Spleen (tissue), 11 donors: ENCODE data around the gene TWF1. TPM values are rescaled to one million over a fixed set of nuclear protein-coding genes. Genes with fewer than 3 reads are reported as not detected.

Experiments
- DNase-seq: peaks from one replicate; pipeline ENCODE4 v3.0.0-alpha.2; 2020
- H3K27ac ChIP-seq, 8 donors: fragments of 200-600 bp; sonication (generic) in 7 of 8; 1 replicate in 4 of 8; 2 replicates in 4 of 8; pipeline versions ENCODE4 v1.5.0 to v1.8.0; 2016 to 2021; ENCODE audit warnings: inconsistent platforms in 4 of 8, mild to moderate bottlenecking in 4 of 8, moderate library complexity in 1 of 8
- H3K27me3 ChIP-seq, 7 donors: fragments of 200-600 bp; sonication (generic) in 6 of 7; replicated peaks in 1 of 7; 1 replicate in 4 of 7; 2 replicates in 3 of 7; pipeline versions ENCODE4 v1.5.0 to v1.8.0; 2016 to 2021; ENCODE audit warnings: inconsistent platforms in 3 of 7, mild to moderate bottlenecking in 1 of 7
- H3K36me3 ChIP-seq, 6 donors: fragments of 200-600 bp; sonication (generic) in 5 of 6; 1 replicate in 4 of 6; 2 replicates in 2 of 6; pipeline versions ENCODE4 v1.5.0 to v1.8.0; 2016 to 2021; ENCODE audit warnings: inconsistent platforms in 2 of 6
- H3K4me1 ChIP-seq, 6 donors: fragments of 200-600 bp; sonication (generic) in 5 of 6; 1 replicate in 3 of 6; 2 replicates in 3 of 6; pipeline versions ENCODE4 v1.5.0 to v1.8.0; 2016 to 2021; ENCODE audit warnings: inconsistent platforms in 3 of 6
- H3K4me3 ChIP-seq, 8 donors: fragments of 200-600 bp; sonication (generic) in 7 of 8; 1 replicate in 4 of 8; 2 replicates in 4 of 8; pipeline versions ENCODE4 v1.5.0 to v1.8.0; 2016 to 2021; ENCODE audit warnings: inconsistent platforms in 4 of 8, mild to moderate bottlenecking in 4 of 8, moderate library complexity in 2 of 8
- H3K9me3 ChIP-seq, 8 donors: fragments of 200-600 bp; sonication (generic) in 7 of 8; 1 replicate in 4 of 8; 2 replicates in 4 of 8; pipeline versions ENCODE4 v1.5.0 to v1.8.0; 2016 to 2021; ENCODE audit warnings: inconsistent platforms in 4 of 8
- POLR2A ChIP-seq, 3 donors: fragments of 450-650 bp; IDR thresholded peaks; one replicate each; pipeline ENCODE4 v1.5.1; 2017; ENCODE audit warnings: antibody characterized with exemption in 3 of 3, mild to moderate bottlenecking in 1 of 3
- POLR2AphosphoS5 ChIP-seq, 3 donors: sonication (generic); formaldehyde crosslinking; IDR thresholded peaks; one replicate each; pipeline ENCODE4 v1.5.1; 2017; ENCODE audit warnings: antibody characterized with exemption in 3 of 3
- whole genome bisulfite sequencing, 5 donors: extraction: QIAGEN DNeasy Blood & Tissue Kit in 3 of 5; methylation state at CpG; one replicate each; pipeline versions ENCODE4 v1.1.5 to v1.1.7; 2013 to 2018; 5-methylcytosine and 5-hydroxymethylcytosine counted together
- intact Hi-C: fragments of 100-400 bp; cut with DNase I; formaldehyde crosslinking; loops from one replicate; pipeline ENCODE4 v1.15.0; 2023; ENCODE audit warnings: low total_unique reads
- polyA plus RNA-seq, 3 donors: library from polyadenylated mRNA; stranded (reverse); fragments of 200-250 nt; gene quantifications; one replicate each; pipeline ENCODE4 v1.2.1, GENCODE V29; 2013
- total RNA-seq, 7 donors: library from RNA; depleted of rRNA in 3 of 7; stranded (reverse); fragments of >200 nt in 3 of 7; fragmentation: NEBNext Ultra II Directional in 4 of 7; extraction: Animal tissue kit (Norgen Biotek cat#: 25700) in 4 of 7; gene quantifications; one replicate each; pipeline versions ENCODE4 v1.1.0 to v1.2.1, GENCODE V29; 2016 to 2021
- TF ChIP-seq, protein P1 (sequence below), 11 experiments: fragments of 200-600 bp in 7 of 11; fragments of 450-650 bp in 4 of 11; sonication (generic) in 4 of 11; IDR thresholded peaks in 8 of 11; conservative IDR thresholded peaks in 3 of 11; 1 replicate in 7 of 11; 2 replicates in 4 of 11; pipeline versions ENCODE4 v1.4.0 to v1.8.0; 2016 to 2021; ENCODE audit warnings: antibody characterized with exemption in 11 of 11, inconsistent platforms in 4 of 11, mild to moderate bottlenecking in 1 of 11
- donor health status: healthy with polysubstance abuse.
- donor health status: DM: no; HTN: no; CAD: no; lungs with moderate emphysema.
- donor health status: DM: no; HTN: no; CAD: no.
- donor health status: Bipolar disorder and iron deficiency.
- donor health status: healthy.
- donor health status: DM: no; HTN: no; CAD: no.
- donor health status: DM: yes; HTN: yes; CAD: no.

TWF1 gene
- total and polyA plus RNA-seq, 10 donors, result 20.6 to 58.4 (median 31.7) TPM

DNA sequence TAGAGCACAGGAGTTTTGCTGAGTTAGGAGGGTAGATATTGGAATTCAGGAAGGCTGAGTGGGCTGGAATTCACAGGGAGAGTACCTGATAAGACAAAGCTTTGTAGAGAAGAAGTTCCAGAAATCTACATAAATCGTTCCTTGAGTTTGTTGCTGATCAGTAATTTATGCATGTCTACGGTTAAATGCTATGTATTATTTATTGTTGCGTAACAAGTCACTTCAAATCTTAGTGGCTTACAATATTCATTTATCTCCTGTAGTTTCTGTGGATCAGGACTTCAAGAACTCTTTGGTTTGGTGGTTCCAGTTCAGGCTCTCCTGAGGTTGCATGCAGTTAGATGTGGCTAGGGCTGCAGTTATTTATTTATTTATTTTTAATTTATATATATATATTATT is 55.3 kb downstream of the TWF1 start:
- Histone ChIP-seq H3K4me1 (peaks cover 0 to 17% (median 4%) of the 10 kb centered on the region in 6 donors), H3K27me3 (no peaks in the 10 kb centered on the region), H3K36me3 (peaks cover 0 to 34% (median 9%) of the 10 kb centered on the region in 6 donors), H3K27ac (no peak overlapping the region), H3K9me3 (peaks cover 0 to 6% (median 0%) of the 10 kb centered on the region in 8 donors), H3K4me3 (no peak overlapping the region)
- DNase-seq, result no peak
- intact Hi-C loops, result no loop called here
- TF ChIP-seq, protein P1, sequence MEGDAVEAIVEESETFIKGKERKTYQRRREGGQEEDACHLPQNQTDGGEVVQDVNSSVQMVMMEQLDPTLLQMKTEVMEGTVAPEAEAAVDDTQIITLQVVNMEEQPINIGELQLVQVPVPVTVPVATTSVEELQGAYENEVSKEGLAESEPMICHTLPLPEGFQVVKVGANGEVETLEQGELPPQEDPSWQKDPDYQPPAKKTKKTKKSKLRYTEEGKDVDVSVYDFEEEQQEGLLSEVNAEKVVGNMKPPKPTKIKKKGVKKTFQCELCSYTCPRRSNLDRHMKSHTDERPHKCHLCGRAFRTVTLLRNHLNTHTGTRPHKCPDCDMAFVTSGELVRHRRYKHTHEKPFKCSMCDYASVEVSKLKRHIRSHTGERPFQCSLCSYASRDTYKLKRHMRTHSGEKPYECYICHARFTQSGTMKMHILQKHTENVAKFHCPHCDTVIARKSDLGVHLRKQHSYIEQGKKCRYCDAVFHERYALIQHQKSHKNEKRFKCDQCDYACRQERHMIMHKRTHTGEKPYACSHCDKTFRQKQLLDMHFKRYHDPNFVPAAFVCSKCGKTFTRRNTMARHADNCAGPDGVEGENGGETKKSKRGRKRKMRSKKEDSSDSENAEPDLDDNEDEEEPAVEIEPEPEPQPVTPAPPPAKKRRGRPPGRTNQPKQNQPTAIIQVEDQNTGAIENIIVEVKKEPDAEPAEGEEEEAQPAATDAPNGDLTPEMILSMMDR (IDR thresholded peaks at IDR 0.05 in 8 of 11, conservative IDR thresholded peaks at IDR 0.05 in 3 of 11), result no peak
- no peak for TF ChIP-seq POLR2AphosphoS5 (IDR thresholded peaks at IDR 0.05)
- TF ChIP-seq POLR2A (IDR thresholded peaks at IDR 0.05), result no peak
- 90 to 97% (median 95%) methylated on average over 3 of the region's 3 CpGs for whole genome bisulfite sequencing, 5 donors

DNA sequence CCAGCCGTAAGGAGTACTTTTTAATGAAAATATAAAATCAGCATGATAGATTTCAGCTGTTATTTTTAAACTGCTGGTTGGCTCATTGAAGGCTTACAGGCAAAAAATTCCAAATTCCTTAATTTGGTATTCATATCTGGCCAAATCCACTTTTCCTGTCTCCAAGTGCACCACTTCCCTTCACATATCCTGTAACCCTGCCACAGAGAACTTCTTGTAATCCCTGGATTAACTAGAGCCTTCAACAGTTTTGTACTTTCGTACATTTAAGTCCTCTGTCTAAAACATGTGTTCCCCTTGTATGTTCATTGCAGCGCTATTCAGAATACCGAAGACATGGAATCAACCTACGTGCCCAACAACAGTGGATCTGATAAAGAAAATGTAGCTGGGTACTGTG is 57.1 kb downstream of the TWF1 start:
- Histone ChIP-seq H3K4me3 (no peak overlapping the region), H3K27ac (no peak overlapping the region), H3K36me3 (peaks cover 0 to 41% (median 11%) of the 10 kb centered on the region in 6 donors), H3K4me1 (peaks cover 0 to 17% (median 4%) of the 10 kb centered on the region in 6 donors), H3K27me3 (no peaks in the 10 kb centered on the region), H3K9me3 (peaks cover 0 to 6% (median 0%) of the 10 kb centered on the region in 8 donors)
- intact Hi-C loops, result no loop called here
- WGBS, 5 donors, result 74 to 92% (median 86%) methylated on average over 5 of the region's 5 CpGs
- TF ChIP-seq POLR2A (IDR thresholded peaks at IDR 0.05) (no peak), POLR2AphosphoS5 (IDR thresholded peaks at IDR 0.05) (no peak)
- TF ChIP-seq, protein P1 (IDR thresholded peaks at IDR 0.05 in 8 of 11, conservative IDR thresholded peaks at IDR 0.05 in 3 of 11), result no peak
- no peak for DNase-seq

DNA sequence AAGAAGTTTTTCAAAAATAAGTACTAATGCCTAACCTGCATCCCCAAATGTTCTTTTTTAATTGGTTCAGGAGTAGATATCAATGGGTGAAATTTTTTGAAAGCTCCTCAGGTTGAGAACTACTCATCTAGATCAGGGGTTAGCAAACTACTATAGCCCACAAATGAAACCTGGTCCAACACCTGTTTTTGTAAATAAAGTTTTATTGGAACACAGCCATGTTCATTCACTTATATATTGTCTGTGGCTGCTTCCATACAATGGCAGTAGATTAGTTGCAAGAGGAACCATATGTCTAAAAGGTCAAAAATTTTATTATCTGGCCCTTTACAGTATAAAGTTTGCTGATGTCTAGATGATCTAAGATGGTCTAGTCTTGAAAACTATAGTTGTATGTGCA is 61.3 kb downstream of the TWF1 start:
- Histone ChIP-seq H3K27ac (no peak overlapping the region), H3K27me3 (no peaks in the 10 kb centered on the region), H3K9me3 (no peaks in the 10 kb centered on the region), H3K4me1 (peaks cover 0 to 10% (median 0%) of the 10 kb centered on the region in 6 donors), H3K36me3 (peaks cover 0 to 73% (median 25%) of the 10 kb centered on the region in 6 donors), H3K4me3 (no peak overlapping the region)
- TF ChIP-seq POLR2A (IDR thresholded peaks at IDR 0.05), result no peak
- TF ChIP-seq, protein P1 (IDR thresholded peaks at IDR 0.05 in 8 of 11, conservative IDR thresholded peaks at IDR 0.05 in 3 of 11), result no peak
- intact Hi-C loops, result no loop called here
- DNase-seq, result no peak

Other genes with a start within 250 kb of the TWF1 start
- 10 to 100 TPM; 13.3 to 18.2 (median 15.9) TPM for gene PUS7L, start 47.5 kb downstream of the TWF1 start, total RNA-seq
- 1 to 10 TPM; 1.5 to 2.1 (median 1.8) TPM for gene PUS7L, start 47.5 kb downstream of the TWF1 start, polyA plus RNA-seq
- gene IRAK4, start 47.4 kb downstream of the TWF1 start, total RNA-seq, result 10 to 100 TPM; 32.6 to 97.9 (median 52.0) TPM
- gene IRAK4, start 47.4 kb downstream of the TWF1 start, polyA plus RNA-seq, result 10 to 100 TPM; 18.1 to 23.1 (median 20.0) TPM
- gene TMEM117, start 29.8 kb upstream of the TWF1 start, total RNA-seq, result 10 to 100 TPM in 2 of 7 donors, 1 to 10 TPM in 5; 2.9 to 24.5 (median 5.5) TPM
- 1 to 10 TPM; 1.7 to 2.2 (median 1.7) TPM for gene TMEM117, start 29.8 kb upstream of the TWF1 start, polyA plus RNA-seq